Measurements from ENCODE around the gene EIF2AK2. TPM values are rescaled to one million over a fixed set of nuclear protein-coding genes. Genes with fewer than 3 reads are reported as not detected.

EIF2AK2 gene
- polyA plus RNA-seq, 4 donors = 29.5 to 39.7 (median 38.1) TPM

- DNase-seq (ENCODE audit: low read depth in 4 of 4, low spot score in 3 of 4) = no peak
Observed at GRCh38 chr2:37173741-37174140, 17.0 kb upstream of the EIF2AK2 start.

- DNase-seq (ENCODE audit: low read depth in 4 of 4, low spot score in 3 of 4) = no peak
Observed at GRCh38 chr2:37171624-37171950, 14.8 kb upstream of the EIF2AK2 start.

- peak in 2 of 4 donors; percentile 5 to 12 for DNase-seq (ENCODE audit: low read depth in 4 of 4, low spot score in 3 of 4)
Observed at GRCh38 chr2:37168217-37168981, 11.6 kb upstream of the EIF2AK2 start.

DNA sequence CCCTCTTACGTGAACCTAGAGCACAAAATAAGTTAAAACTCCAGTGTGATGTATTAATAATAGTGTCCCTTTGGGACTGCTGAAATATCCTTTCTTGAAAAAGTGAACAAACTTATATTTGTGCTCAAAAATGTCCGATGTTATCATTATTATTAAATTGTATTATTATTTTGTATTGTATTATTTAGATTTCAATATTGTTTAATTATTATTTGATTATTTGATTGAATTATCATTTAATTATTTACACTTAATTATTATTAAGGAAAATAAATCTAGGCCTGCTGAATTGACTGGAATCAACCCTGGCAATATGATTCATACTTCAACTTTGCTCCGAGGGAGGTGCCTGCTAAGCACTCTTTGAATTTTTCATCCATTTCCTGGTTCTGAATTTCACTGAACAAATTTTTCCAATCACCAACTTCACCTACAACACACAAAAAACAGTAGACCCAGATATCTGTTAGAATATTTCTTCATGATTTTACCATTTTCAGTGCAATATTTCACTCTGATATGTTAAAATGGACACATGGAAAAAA is 10.9 kb upstream of the EIF2AK2 start:
- DNase-seq (ENCODE audit: low read depth in 4 of 4, low spot score in 3 of 4) = no peak

DNA sequence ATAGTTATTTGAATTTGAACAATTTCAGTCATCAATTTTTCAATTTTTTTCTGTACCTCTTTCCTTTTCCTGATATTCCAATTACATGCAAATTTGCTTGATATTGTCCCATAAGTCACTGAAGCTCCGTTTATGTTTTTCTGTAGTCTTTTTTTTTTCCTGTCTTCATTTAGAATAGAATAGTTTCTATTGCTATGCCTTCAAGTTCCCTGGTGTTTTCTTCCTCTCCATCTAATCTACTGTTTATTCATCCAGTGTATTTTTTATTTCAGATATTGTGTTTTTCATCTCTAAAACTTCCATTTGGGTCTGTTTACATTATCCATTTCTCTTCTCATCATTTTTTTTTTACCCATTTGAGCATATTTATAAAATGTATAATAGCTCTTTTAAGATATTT is 8.0 kb upstream of the EIF2AK2 start:
- DNase-seq (ENCODE audit: low read depth in 4 of 4, low spot score in 3 of 4) = no peak

- DNase-seq (ENCODE audit: low read depth in 4 of 4, low spot score in 3 of 4) = peak in 3 of 4 donors; percentile 53 to 64 (median 58)
Observed at GRCh38 chr2:37156071-37156856, 516 bp downstream of the EIF2AK2 start.

- no peak for DNase-seq (ENCODE audit: low read depth in 4 of 4, low spot score in 3 of 4)
Observed at GRCh38 chr2:37154785-37155184, 2.0 kb downstream of the EIF2AK2 start.

GRCh38 chr2:37153224-37153623 is 3.6 kb downstream of the EIF2AK2 start:
- no peak for DNase-seq (ENCODE audit: low read depth in 4 of 4, low spot score in 3 of 4)

- DNase-seq (ENCODE audit: low read depth in 4 of 4, low spot score in 3 of 4) = no peak
Observed at GRCh38 chr2:37149626-37150322, 7.0 kb downstream of the EIF2AK2 start.

GRCh38 chr2:37148325-37148724 is 8.5 kb downstream of the EIF2AK2 start:
- DNase-seq (ENCODE audit: low read depth in 4 of 4, low spot score in 3 of 4) = no peak

- no peak for DNase-seq (ENCODE audit: low read depth in 4 of 4, low spot score in 3 of 4)
Observed at GRCh38 chr2:37146062-37146461, 10.7 kb downstream of the EIF2AK2 start.

DNA sequence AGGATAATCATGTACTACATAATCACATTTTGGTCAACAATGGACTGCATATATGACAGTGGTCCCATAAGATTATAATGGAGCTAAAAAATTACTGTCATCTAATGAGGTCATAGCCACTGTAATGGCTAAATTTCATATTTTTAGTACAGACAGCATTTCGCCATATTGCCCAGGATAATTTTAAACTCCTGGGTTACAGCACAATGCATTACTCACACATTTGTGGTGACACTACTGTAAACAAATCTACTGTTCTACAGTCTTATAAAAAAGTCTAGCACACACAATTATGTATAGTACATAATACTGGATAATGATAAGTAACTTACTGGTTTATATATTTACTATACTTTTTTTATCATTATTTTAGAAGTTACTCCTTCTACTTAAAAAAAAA is 12.8 kb downstream of the EIF2AK2 start:
- DNase-seq (ENCODE audit: low read depth in 4 of 4, low spot score in 3 of 4) = no peak

DNA sequence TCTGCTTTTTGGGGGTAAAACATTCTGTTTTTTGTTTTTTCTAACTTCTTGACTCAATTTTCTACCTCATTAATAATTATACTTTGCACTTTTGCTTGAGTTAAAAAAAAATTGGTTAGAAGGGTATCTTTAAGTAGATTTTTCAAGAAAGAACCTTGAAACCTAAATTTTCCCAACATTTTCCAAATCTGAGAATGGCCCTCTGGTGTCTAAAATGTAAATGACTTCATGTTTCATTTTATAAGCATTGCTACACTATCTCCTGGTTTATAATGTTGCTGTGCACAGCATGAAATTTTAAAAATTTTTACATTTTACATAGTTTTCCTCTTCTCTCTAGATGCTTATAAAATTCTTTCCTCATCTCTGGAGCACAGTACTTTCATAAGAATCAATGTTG is 14.2 kb downstream of the EIF2AK2 start:
- no peak for DNase-seq (ENCODE audit: low read depth in 4 of 4, low spot score in 3 of 4)

DNA sequence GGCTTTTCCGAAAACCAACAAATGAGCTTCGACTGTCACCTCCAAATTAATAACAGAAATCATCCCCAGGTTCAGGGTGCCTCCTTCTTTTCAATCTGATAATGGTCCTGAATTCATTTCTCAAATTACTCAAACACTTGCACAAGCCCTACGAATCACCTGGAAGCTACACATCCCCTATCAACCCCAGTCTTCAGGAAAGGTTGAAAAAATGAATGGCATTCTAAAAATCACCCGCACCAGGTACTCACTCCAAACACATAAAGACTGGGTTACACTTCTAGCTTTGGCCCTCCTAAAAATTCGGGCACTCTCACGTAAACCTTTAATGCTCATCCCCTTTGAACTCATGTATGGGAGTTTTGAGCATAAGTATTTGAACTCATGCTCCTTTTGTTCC is 23.9 kb downstream of the EIF2AK2 start:
- DNase-seq (ENCODE audit: low read depth in 4 of 4, low spot score in 3 of 4) = no peak

- DNase-seq (ENCODE audit: low read depth in 4 of 4, low spot score in 3 of 4) = no peak
Observed at GRCh38 chr2:37125416-37125815, 31.4 kb downstream of the EIF2AK2 start.

- DNase-seq (ENCODE audit: low read depth in 4 of 4, low spot score in 3 of 4) = no peak
Observed at GRCh38 chr2:37119157-37119556, 37.6 kb downstream of the EIF2AK2 start.

GRCh38 chr2:37117566-37117965 is 39.2 kb downstream of the EIF2AK2 start:
- no peak for DNase-seq (ENCODE audit: low read depth in 4 of 4, low spot score in 3 of 4)

DNA sequence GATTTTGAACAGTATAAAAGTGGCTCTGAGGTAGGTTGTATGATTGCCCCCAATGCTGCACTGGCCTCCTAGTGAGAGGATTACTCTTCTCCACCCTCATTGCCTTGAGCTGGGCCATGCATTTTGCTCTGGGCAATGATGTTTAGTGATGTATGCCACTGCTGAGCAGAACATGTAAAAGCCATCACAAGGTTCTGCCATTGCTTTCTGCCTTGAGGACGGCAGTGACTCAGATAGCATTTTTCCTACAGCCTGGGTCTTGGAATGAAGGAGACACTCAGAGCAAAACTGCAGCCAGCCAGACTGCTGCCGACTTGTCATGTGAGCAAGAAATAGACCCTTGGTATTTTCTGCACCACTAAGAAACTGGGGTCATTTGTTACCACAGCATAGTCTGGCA is 44.8 kb downstream of the EIF2AK2 start:
- no peak for DNase-seq (ENCODE audit: low read depth in 4 of 4, low spot score in 3 of 4)

DNA sequence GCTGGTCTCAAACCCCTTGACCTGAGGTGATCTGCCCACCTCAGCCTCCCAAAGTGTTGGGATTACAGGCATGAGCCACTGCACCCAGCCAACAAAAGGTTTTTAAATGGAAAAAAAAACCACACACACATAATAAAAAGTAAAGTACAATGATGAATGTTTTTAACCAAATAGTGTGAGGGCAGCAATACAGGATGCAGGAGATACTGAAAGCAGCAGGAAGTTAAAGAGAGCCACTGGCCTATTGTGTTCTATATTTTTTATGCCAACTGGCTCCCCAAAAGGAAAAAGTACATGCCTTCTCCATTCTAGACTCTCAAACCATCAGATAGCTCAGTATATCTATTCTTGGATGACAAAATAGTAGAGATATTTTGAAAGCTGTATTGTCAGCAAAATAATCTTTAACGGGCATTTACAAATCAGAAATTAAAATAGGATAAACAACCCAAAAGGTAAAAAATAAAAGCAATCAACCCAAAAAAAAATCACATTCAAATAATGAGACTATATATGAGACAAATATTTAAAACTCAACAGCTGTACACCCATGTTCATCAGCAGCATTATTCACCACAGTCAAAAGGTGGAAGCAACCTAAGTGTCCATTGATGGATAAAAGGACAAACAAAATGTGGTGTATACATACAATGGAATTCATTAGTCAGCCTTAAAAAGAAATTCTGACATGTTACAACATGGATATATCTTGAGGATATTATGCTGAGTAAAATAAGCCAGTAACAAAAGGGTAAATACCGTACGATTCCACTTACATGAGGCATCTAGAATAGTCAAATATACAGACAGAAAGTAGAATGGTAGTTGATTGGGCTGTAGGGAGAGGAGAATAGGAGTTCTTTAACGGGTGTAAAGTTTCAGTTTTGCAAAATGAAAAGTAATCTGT is 46.2 kb downstream of the EIF2AK2 start:
- DNase-seq (ENCODE audit: low read depth in 4 of 4, low spot score in 3 of 4) = no peak

- no peak for DNase-seq (ENCODE audit: low read depth in 4 of 4, low spot score in 3 of 4)
Observed at GRCh38 chr2:37109523-37109922, 47.3 kb downstream of the EIF2AK2 start.

Measured in right renal pelvis (tissue), 4 donors.